ENCODE measurements around the gene GNPNAT1. TPM values are rescaled to one million over a fixed set of nuclear protein-coding genes. Genes with fewer than 3 reads are reported as not detected.
"Not testable (repeated sequence)": the region's sequence is repeated elsewhere in the genome, so short reads cannot be mapped to it uniquely, and the experiment has no call there.

GNPNAT1 gene
- total RNA-seq, 1 donor from 2014 or later = 29.0 TPM

GRCh38 chr14:52729585-52729924 lies 61.9 kb downstream of the GNPNAT1 start:
- no peak for DNase-seq (ENCODE audit: low read depth in 2 of 2)

GRCh38 chr14:52729035-52729434 lies 62.4 kb downstream of the GNPNAT1 start:
- not testable (repeated sequence) for DNase-seq (ENCODE audit: low read depth in 2 of 2)

- DNase-seq (ENCODE audit: low read depth in 2 of 2) = not testable (repeated sequence)
These were observed 63.9 kb downstream of the GNPNAT1 start for GRCh38 chr14:52727509-52727908.

Other genes with a start within 250 kb of the GNPNAT1 start
- gene TXNDC16, start 239.1 kb downstream of the GNPNAT1 start, total RNA-seq = 2.8 and 3.4 TPM in 2 replicates
- 0.77 and 1.3 TPM in 2 replicates for gene GPR137C, start 238.8 kb downstream of the GNPNAT1 start, total RNA-seq
- 32.1 and 36.2 TPM in 2 replicates for gene ERO1A, start 96.0 kb downstream of the GNPNAT1 start, total RNA-seq
- 55.0 and 64.8 TPM in 2 replicates for gene PSMC6, start 84.4 kb downstream of the GNPNAT1 start, total RNA-seq
- gene STYX, start 61.4 kb downstream of the GNPNAT1 start, total RNA-seq = 21.4 and 22.2 TPM in 2 replicates
- 64.6 and 72.2 TPM in 2 replicates for gene FERMT2, start 159.4 kb upstream of the GNPNAT1 start, total RNA-seq

Data from dermis microvascular lymphatic vessel endothelial cell (primary cell).